ENCODE measurements around the gene HDLBP. TPM values are rescaled to one million over a fixed set of nuclear protein-coding genes. Genes with fewer than 3 reads are reported as not detected.

HDLBP gene
- total RNA-seq, 1 donor from 2014 or later = 216 TPM

DNA sequence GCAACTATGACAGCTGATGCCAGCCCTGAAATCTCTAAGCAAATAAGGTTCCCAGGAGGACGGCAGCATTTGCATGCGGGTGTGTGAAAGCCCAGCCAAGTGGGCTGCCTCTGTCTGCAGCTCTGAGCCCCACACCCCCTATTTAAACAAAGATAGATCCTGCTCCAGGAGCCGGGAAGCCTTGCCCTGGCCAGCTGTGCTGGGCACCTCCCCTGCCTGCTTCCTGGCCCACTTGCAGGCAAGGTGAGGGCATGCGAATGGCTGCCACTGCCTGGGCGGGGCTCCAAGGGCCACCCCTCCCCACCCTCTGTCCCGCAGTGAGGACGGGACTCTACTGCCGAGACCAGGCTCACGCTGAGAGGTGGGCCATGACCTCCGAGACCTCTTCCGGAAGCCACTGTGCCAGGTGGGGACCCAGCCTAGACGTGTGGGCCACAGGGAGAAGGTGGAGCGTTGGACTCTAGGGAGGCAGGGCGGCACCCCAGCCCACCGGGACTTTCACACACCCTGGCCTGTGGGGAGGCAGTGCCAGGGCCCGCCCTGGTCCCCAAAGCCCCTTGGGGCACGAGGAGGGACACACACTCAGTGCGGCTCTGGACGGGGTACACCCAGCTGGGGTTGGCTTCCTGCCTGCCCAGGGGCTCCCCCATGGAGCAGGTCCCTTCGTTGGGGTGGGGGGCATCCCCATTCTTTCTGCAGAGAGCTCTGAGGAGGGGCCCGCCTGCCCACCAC is 126.9 kb downstream of the HDLBP start, which contains the start of gene ANO7:
ANO7 (plus strand) TSS at position 317 of the 732 bp plus-strand sequence. CDS start 1,387 bp downstream, outside the sequence.
- H3K4me1 Mint-ChIP-seq (ENCODE audit: low read depth, unreplicated experiment) = no peaks in the 10 kb centered on the region
- H3K27ac Mint-ChIP-seq (ENCODE audit: unreplicated experiment) = no peak within 1 kb of the TSS
- no peak within 1 kb of the TSS for H3K4me3 Mint-ChIP-seq (ENCODE audit: unreplicated experiment)
- DNase-seq = no peak
- no peaks in the 10 kb centered on the region for H3K36me3 Mint-ChIP-seq (ENCODE audit: unreplicated experiment)
- H3K9me3 Mint-ChIP-seq (ENCODE audit: unreplicated experiment) = peaks cover 3% of the 10 kb centered on the region
- TF ChIP-seq, protein P1, sequence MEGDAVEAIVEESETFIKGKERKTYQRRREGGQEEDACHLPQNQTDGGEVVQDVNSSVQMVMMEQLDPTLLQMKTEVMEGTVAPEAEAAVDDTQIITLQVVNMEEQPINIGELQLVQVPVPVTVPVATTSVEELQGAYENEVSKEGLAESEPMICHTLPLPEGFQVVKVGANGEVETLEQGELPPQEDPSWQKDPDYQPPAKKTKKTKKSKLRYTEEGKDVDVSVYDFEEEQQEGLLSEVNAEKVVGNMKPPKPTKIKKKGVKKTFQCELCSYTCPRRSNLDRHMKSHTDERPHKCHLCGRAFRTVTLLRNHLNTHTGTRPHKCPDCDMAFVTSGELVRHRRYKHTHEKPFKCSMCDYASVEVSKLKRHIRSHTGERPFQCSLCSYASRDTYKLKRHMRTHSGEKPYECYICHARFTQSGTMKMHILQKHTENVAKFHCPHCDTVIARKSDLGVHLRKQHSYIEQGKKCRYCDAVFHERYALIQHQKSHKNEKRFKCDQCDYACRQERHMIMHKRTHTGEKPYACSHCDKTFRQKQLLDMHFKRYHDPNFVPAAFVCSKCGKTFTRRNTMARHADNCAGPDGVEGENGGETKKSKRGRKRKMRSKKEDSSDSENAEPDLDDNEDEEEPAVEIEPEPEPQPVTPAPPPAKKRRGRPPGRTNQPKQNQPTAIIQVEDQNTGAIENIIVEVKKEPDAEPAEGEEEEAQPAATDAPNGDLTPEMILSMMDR (IDR thresholded peaks at IDR 0.05; ENCODE audit: partially characterized antibody, unreplicated experiment) = no peak
- no peaks in the 10 kb centered on the region for H3K27me3 Mint-ChIP-seq (ENCODE audit: unreplicated experiment)

DNA sequence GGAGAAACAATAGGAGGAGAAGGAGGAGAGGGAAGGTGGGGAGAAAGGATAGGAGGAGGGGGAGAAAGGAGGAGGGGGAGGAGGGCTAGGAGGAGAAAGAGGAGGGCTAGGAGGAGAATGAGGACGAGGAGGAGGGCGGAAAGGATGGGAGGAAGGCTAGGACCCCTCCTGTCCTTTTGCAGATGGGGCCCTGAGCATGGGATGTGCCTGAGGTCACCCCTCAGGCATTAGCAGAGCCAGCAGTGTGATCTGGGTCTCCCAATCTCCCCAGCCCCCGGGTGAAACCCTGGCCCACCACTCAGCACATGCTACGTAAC is 127.6 kb downstream of the HDLBP start:
- Mint-ChIP-seq H3K9me3 (ENCODE audit: unreplicated experiment) (peaks cover 3% of the 10 kb centered on the region), H3K36me3 (ENCODE audit: unreplicated experiment) (no peaks in the 10 kb centered on the region), H3K4me3 (ENCODE audit: unreplicated experiment) (no peak overlapping the region), H3K27ac (ENCODE audit: unreplicated experiment) (no peak overlapping the region), H3K4me1 (ENCODE audit: low read depth, unreplicated experiment) (no peaks in the 10 kb centered on the region), H3K27me3 (ENCODE audit: unreplicated experiment) (no peaks in the 10 kb centered on the region)
- TF ChIP-seq, protein P1 (IDR thresholded peaks at IDR 0.05; ENCODE audit: partially characterized antibody, unreplicated experiment) = no peak
- DNase-seq = no peak

DNA sequence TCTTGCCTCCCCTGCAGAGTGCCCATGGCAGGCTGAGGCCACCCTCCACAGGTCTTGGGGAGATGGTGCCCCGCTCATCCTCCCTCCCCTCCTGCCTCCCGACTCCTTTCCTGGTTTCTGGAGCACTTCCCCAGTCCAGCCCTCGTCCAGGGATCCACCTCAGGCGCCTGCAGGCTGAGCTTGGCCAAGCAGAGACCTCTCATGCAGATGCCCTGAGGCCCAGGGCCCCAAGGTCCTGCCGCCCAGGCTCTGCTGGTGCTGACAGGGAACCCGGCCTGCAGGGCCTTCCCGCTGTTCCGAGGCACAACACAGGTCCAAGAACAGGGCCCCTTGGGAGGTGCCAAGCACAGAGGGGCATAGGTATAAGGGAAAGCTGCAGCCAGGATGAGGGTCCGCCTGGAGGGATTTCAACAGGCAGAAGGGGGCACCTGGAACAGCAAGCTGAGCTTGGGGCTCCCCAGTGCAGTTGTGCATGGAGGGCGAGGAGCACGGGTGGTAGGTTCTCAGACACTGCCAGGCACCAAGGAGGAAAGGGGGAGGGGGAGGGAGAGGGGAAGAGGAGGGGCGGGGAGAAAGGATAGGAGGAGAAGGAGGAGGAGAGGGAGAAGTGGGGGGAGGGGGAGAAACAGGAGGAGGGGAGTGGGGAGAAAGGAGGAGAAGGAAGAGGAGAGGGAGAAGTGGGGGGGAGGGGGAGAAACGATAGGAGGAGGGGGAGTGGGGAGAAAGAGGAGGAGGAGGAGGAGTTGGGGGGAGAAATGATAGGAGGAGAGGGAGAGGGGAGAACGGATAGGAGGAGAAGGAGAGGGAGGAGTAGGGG is 128.2 kb downstream of the HDLBP start:
- Mint-ChIP-seq H3K36me3 (ENCODE audit: unreplicated experiment) (no peaks in the 10 kb centered on the region), H3K27ac (ENCODE audit: unreplicated experiment) (no peak overlapping the region), H3K9me3 (ENCODE audit: unreplicated experiment) (peaks cover 3% of the 10 kb centered on the region), H3K4me3 (ENCODE audit: unreplicated experiment) (no peak overlapping the region), H3K27me3 (ENCODE audit: unreplicated experiment) (no peaks in the 10 kb centered on the region), H3K4me1 (ENCODE audit: low read depth, unreplicated experiment) (no peaks in the 10 kb centered on the region)
- no peak for DNase-seq
- TF ChIP-seq, protein P1 (IDR thresholded peaks at IDR 0.05; ENCODE audit: partially characterized antibody, unreplicated experiment) = no peak

DNA sequence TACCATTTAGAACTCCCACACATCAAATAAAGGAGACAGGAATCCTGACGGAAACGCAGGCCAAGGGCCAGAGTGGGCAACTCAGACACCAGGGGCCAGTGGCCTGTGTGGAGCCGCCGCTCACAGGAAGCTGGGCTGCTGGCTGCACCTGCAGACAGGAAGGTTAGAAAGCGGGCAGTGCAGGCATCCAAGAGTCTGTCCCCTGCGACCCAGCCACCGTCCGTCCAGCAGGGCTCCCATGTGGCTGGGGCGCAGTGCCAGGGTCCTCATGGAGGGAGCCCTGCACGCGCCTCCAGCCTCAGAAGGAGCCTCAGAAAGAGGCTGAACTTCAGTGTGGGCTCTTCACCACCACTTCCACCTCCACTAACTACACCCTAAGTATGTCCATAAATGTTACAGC is 129.5 kb downstream of the HDLBP start:
- H3K4me3 Mint-ChIP-seq (ENCODE audit: unreplicated experiment) = no peak overlapping the region
- no peak overlapping the region for H3K27ac Mint-ChIP-seq (ENCODE audit: unreplicated experiment)
- no peaks in the 10 kb centered on the region for H3K27me3 Mint-ChIP-seq (ENCODE audit: unreplicated experiment)
- no peaks in the 10 kb centered on the region for H3K36me3 Mint-ChIP-seq (ENCODE audit: unreplicated experiment)
- TF ChIP-seq, protein P1 (IDR thresholded peaks at IDR 0.05; ENCODE audit: partially characterized antibody, unreplicated experiment) = no peak
- no peak for DNase-seq
- H3K4me1 Mint-ChIP-seq (ENCODE audit: low read depth, unreplicated experiment) = no peaks in the 10 kb centered on the region
- H3K9me3 Mint-ChIP-seq (ENCODE audit: unreplicated experiment) = peaks cover 5% of the 10 kb centered on the region

DNA sequence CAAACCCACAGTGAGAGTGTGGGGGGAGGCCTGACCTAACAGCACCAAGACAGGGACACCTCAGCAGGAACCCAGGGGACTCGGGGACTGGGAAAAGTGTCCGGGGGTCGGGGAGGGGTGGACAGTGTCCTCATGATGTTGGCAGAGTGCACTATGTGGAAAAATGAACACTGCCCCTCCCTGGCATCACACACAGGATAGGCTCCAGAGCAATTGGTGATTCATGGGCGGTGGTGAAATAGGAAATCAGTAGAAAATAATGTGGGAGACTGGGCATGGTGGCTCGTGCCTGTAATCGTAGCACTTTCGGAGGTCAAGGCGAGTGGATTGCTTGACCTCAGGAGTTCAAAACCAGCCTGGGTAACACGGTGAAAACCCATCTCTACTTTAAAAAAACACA is 130.6 kb downstream of the HDLBP start:
- TF ChIP-seq, protein P1 (IDR thresholded peaks at IDR 0.05; ENCODE audit: partially characterized antibody, unreplicated experiment) = no peak
- H3K36me3 Mint-ChIP-seq (ENCODE audit: unreplicated experiment) = no peaks in the 10 kb centered on the region
- H3K4me1 Mint-ChIP-seq (ENCODE audit: low read depth, unreplicated experiment) = no peaks in the 10 kb centered on the region
- no peak overlapping the region for H3K27ac Mint-ChIP-seq (ENCODE audit: unreplicated experiment)
- H3K27me3 Mint-ChIP-seq (ENCODE audit: unreplicated experiment) = no peaks in the 10 kb centered on the region
- peaks cover 5% of the 10 kb centered on the region for H3K9me3 Mint-ChIP-seq (ENCODE audit: unreplicated experiment)
- DNase-seq = no peak
- no peak overlapping the region for H3K4me3 Mint-ChIP-seq (ENCODE audit: unreplicated experiment)

Measured in glutamatergic neuron (in vitro differentiated cells).